Measurements from ENCODE around the gene NCF2. TPM values are rescaled to one million over a fixed set of nuclear protein-coding genes. Genes with fewer than 3 reads are reported as not detected.

NCF2 gene
- total and polyA plus RNA-seq, 2 donors (not counting 3 experiments of a cell fraction or from before 2014, with no cell fraction given), result 0.03 TPM; not detected in 1

GRCh38 chr1:183597656-183598347 is 7.5 kb upstream of the NCF2 start:
- CTCF ChIA-PET, result interaction anchor here (3.1 kb wide), 1 partner anchor 12 kb away, joined by 11 read pairs; no protein-coding TSS in a partner anchor
- H4K20me1 ChIP-seq (replicated peaks; ENCODE audit: control insufficient read depth, extremely low read depth, insufficient read depth, low read length), result no peaks in the 10 kb centered on the region
- no peak overlapping the region for H3K4me3 ChIP-seq (replicated peaks in 1 of 3; ENCODE audit: insufficient read depth in 1 of 3, low read depth in 1 of 3, low read length in 3 of 3)
- FAIRE-seq (no peak), DNase-seq (ENCODE audit: low read depth, low spot score) (no peak)
- H3K27ac ChIP-seq (ENCODE audit: insufficient read depth, low read depth, low read length), result no peak overlapping the region
- POLR2A ChIA-PET, result no interaction called here
- H3K27me3 ChIP-seq (ENCODE audit: control insufficient read depth in 2 of 2, insufficient read depth in 2 of 2, low read length in 2 of 2), result peaks cover 3 to 10% of the 10 kb centered on the region in 2 experiments
- TF ChIP-seq, protein P1, sequence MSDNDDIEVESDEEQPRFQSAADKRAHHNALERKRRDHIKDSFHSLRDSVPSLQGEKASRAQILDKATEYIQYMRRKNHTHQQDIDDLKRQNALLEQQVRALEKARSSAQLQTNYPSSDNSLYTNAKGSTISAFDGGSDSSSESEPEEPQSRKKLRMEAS (IDR thresholded peaks at IDR 0.05; ENCODE audit: insufficient read depth, insufficient read length), result no peak
- TF ChIP-seq EZH2 (IDR thresholded peaks at IDR 0.05; ENCODE audit: borderline replicate concordance, low read depth, low read length, severe bottlenecking), result no peak
- TF ChIP-seq GATA2 (IDR thresholded peaks at IDR 0.05; ENCODE audit: insufficient read depth, insufficient read length, low read depth, low read length), result no peak
- no peak for TF ChIP-seq MYC (IDR thresholded peaks at IDR 0.05; ENCODE audit: low read depth, low read length)
- TF ChIP-seq JUN (IDR thresholded peaks at IDR 0.05; ENCODE audit: borderline replicate concordance, insufficient read depth, insufficient read length, low read depth), result no peak
- no peak for TF ChIP-seq POLR2A (IDR thresholded peaks at IDR 0.05; ENCODE audit: low read depth, low read length)
- TF ChIP-seq POLR2AphosphoS5 (IDR thresholded peaks at IDR 0.05; ENCODE audit: insufficient read depth, low read depth, low read length), result no peak
- TF ChIP-seq, protein P2, sequence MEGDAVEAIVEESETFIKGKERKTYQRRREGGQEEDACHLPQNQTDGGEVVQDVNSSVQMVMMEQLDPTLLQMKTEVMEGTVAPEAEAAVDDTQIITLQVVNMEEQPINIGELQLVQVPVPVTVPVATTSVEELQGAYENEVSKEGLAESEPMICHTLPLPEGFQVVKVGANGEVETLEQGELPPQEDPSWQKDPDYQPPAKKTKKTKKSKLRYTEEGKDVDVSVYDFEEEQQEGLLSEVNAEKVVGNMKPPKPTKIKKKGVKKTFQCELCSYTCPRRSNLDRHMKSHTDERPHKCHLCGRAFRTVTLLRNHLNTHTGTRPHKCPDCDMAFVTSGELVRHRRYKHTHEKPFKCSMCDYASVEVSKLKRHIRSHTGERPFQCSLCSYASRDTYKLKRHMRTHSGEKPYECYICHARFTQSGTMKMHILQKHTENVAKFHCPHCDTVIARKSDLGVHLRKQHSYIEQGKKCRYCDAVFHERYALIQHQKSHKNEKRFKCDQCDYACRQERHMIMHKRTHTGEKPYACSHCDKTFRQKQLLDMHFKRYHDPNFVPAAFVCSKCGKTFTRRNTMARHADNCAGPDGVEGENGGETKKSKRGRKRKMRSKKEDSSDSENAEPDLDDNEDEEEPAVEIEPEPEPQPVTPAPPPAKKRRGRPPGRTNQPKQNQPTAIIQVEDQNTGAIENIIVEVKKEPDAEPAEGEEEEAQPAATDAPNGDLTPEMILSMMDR (IDR thresholded peaks at IDR 0.05; ENCODE audit: extremely low read depth in 1 of 2, insufficient read depth in 1 of 2, low read depth in 1 of 2, low read length in 2 of 2), result no peak
- TF ChIP-seq FOS (IDR thresholded peaks at IDR 0.05; ENCODE audit: borderline replicate concordance, insufficient read depth, low read length), result no peak
- no peaks in the 10 kb centered on the region for H3K36me3 ChIP-seq (ENCODE audit: control insufficient read depth in 2 of 2, extremely low read depth in 1 of 2, insufficient read depth in 2 of 2, low read length in 2 of 2)
- no peaks in the 10 kb centered on the region for H3K9me1 ChIP-seq (replicated peaks; ENCODE audit: control insufficient read depth, extremely low read depth, insufficient read depth, low read length)
- H2AFZ ChIP-seq (ENCODE audit: low read depth, low read length), result no peak overlapping the region
- no peaks in the 10 kb centered on the region for H3K4me1 ChIP-seq (ENCODE audit: control insufficient read depth, extremely low read depth, insufficient read depth, low read length)
- no peaks in the 10 kb centered on the region for H3K9me3 ChIP-seq (replicated peaks; ENCODE audit: control insufficient read depth, insufficient read depth, low read length)
- BruUV-seq (replicated peaks), result no TSS peak
- no peak overlapping the region for H3K9ac ChIP-seq (replicated peaks; ENCODE audit: extremely low read depth, insufficient read depth, low read length)
- H3K4me2 ChIP-seq (ENCODE audit: insufficient read depth, low read length), result no peak overlapping the region
- dilution Hi-C loops (cut with MboI; ENCODE audit: extremely low pct_ligation_motif_present, low sequenced_read_pairs) (no loop called here), intact Hi-C loops (cut with micrococcal nuclease) (no loop called here)
- no peaks in the 10 kb centered on the region for H3K79me2 ChIP-seq (ENCODE audit: control insufficient read depth, insufficient read depth, low read length)

All from endothelial cell of umbilical vein (primary cell).